ENCODE measurements around the gene SLC29A3. TPM values are rescaled to one million over a fixed set of nuclear protein-coding genes. Genes with fewer than 3 reads are reported as not detected.

The SLC29A3 gene
- total RNA-seq, 1 experiment from 2014 or later = 9.2 TPM

DNA sequence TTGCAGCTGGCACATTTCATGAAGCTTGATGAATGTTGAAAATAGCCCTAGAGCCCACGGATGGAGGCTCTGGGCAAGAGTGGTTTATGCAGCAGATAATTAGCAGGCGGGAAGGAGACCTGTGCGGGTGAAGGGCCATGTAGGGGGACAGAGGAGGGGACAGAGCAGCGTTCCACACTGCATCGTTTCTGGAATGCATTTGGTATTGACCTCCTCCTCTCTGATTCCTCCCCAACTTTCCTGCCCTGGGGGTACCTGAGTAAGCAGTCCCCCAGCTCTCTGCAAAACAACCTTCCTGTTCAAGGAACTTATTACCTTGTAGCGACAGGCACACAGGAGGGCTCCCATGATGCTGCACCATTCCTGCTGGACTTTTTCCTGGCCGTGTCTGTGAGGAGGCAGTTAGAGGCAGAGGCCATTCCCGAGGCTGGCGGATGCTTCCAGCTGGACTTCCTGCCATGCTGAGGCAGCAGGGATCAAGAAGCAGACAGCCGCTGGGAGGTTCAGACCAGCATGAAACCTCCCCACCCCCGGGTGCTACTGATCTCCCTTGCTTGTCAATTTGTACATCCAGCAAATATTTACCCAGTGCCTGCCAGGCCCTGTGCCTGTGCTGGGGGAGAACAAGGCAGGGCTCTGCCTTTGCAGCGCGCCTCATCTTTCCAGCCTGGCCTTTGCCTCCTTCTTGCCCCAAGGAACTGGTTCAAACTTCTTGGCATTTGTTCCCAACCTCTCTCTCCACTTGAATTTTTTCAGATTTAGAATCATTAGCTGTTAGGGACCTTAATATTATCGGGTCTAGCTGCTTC lies 28.7 kb downstream of the SLC29A3 start:
- Histone ChIP-seq H2AK5ac (ENCODE audit: insufficient read length, low read length) (no peak overlapping the region), H3K4me2 (ENCODE audit: insufficient read depth, insufficient read length, low read length) (no peak overlapping the region), H4K5ac (ENCODE audit: insufficient read length, low read depth, low read length) (no peak overlapping the region), H3K79me2 (ENCODE audit: insufficient read depth, low read length) (no peaks in the 10 kb centered on the region), H4K20me1 (ENCODE audit: control insufficient read depth, insufficient read depth, insufficient read length) (no peaks in the 10 kb centered on the region), H2BK15ac (ENCODE audit: low read depth, low read length) (no peak overlapping the region), H3K23me2 (ENCODE audit: insufficient read length, low read depth, low read length, poor library complexity, severe bottlenecking) (no peaks in the 10 kb centered on the region), H3K79me1 (ENCODE audit: insufficient read depth, low read depth, low read length, poor library complexity, severe bottlenecking) (no peaks in the 10 kb centered on the region), H4K91ac (ENCODE audit: insufficient read length, low read depth, low read length) (no peak overlapping the region), H3K4ac (ENCODE audit: low read depth, low read length) (no peak overlapping the region), H2BK120ac (ENCODE audit: low read depth, low read length, poor library complexity, severe bottlenecking) (no peak overlapping the region), H3T11ph (ENCODE audit: low read length) (no peak overlapping the region), H2BK20ac (ENCODE audit: low read depth, low read length, poor library complexity, severe bottlenecking) (no peak overlapping the region), H3K23ac (ENCODE audit: insufficient read length, low read depth, low read length) (no peak overlapping the region), H3K27ac (ENCODE audit: insufficient read length, low read depth, low read length) (no peak overlapping the region), H3K14ac (ENCODE audit: insufficient read depth, low read length) (no peak overlapping the region), H2BK12ac (ENCODE audit: insufficient read length, low read depth, low read length) (no peak overlapping the region), H4K8ac (replicated peaks; ENCODE audit: insufficient read length, low read depth, low read length) (no peak overlapping the region), H2AFZ (ENCODE audit: low read length) (no peak overlapping the region), H3K9me3 (ENCODE audit: control insufficient read depth, low read depth, low read length) (no peaks in the 10 kb centered on the region), H3K4me1 (ENCODE audit: insufficient read depth, low read length) (peaks cover 15% of the 10 kb centered on the region), H3K9ac (ENCODE audit: extremely low read depth, insufficient read length, low read length) (no peak overlapping the region), H2BK5ac (ENCODE audit: insufficient read length, low read length) (no peak overlapping the region), H3K27me3 (ENCODE audit: insufficient read depth, low read length) (no peaks in the 10 kb centered on the region), H3K56ac (ENCODE audit: insufficient read length, low read depth, low read length) (no peak overlapping the region), H3K18ac (ENCODE audit: insufficient read length, low read depth, low read length) (no peak overlapping the region)
- TF ChIP-seq, protein P1, sequence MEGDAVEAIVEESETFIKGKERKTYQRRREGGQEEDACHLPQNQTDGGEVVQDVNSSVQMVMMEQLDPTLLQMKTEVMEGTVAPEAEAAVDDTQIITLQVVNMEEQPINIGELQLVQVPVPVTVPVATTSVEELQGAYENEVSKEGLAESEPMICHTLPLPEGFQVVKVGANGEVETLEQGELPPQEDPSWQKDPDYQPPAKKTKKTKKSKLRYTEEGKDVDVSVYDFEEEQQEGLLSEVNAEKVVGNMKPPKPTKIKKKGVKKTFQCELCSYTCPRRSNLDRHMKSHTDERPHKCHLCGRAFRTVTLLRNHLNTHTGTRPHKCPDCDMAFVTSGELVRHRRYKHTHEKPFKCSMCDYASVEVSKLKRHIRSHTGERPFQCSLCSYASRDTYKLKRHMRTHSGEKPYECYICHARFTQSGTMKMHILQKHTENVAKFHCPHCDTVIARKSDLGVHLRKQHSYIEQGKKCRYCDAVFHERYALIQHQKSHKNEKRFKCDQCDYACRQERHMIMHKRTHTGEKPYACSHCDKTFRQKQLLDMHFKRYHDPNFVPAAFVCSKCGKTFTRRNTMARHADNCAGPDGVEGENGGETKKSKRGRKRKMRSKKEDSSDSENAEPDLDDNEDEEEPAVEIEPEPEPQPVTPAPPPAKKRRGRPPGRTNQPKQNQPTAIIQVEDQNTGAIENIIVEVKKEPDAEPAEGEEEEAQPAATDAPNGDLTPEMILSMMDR (conservative IDR thresholded peaks at IDR 0.05) = no peak
- H3K4me3 Mint-ChIP-seq = no peak overlapping the region
- H3K36me3 Mint-ChIP-seq (ENCODE audit: insufficient read depth in 1 of 3, low read depth in 3 of 3) = peaks cover 4% of the 10 kb centered on the region in 3 experiments; a peak in 6 of 7 replicates
- no peak for DNase-seq
- peaks cover 65 to 74% of the 10 kb centered on the region in 2 experiments for H3K4me1 Mint-ChIP-seq
- no peaks in the 10 kb centered on the region for H3K27me3 Mint-ChIP-seq (ENCODE audit: low read depth)
- no peaks in the 10 kb centered on the region for H3K9me3 Mint-ChIP-seq
- H3K27ac Mint-ChIP-seq = peak overlapping the region in 2 of 3 experiments; percentile 14 to 64; a peak in 4 of 7 replicates
- no CpG with 5 or more reads among the region's 14 CpGs for WGBS (ENCODE audit: extremely low coverage, insufficient read length, low lambda C conversion rate)

Measured in H9 (cell line).